Thyroid gland (tissue), 4 donors: Measurements from ENCODE around the gene CDH26. TPM values are rescaled to one million over a fixed set of nuclear protein-coding genes. Genes with fewer than 3 reads are reported as not detected.

Experiments
- DNase-seq, 2 donors: peaks; one replicate each; pipeline ENCODE4 v3.0.0-alpha.2; 2019
- H3K27ac ChIP-seq, 3 donors: fragments of 200-600 bp; sonication (generic); 1 replicate in 2 of 3; 2 replicates in 1 of 3; pipeline ENCODE4 v1.5.1; 2016 to 2019; ENCODE audit warnings: mild to moderate bottlenecking in 1 of 3, moderate library complexity in 1 of 3
- H3K27me3 ChIP-seq: fragments of 200-600 bp; sonication (generic); one replicate; pipeline ENCODE4 v1.5.1; 2019
- H3K36me3 ChIP-seq, 2 donors: fragments of 200-600 bp; sonication (generic); one replicate each; pipeline ENCODE4 v1.5.1; 2016 to 2019
- H3K4me1 ChIP-seq, 2 donors: fragments of 200-600 bp; sonication (generic); one replicate each; pipeline ENCODE4 v1.5.1; 2017 to 2019
- H3K4me3 ChIP-seq, 3 donors: fragments of 200-600 bp; sonication (generic); replicated peaks in 1 of 3; 1 replicate in 2 of 3; 2 replicates in 1 of 3; pipeline ENCODE4 v1.5.1; 2016; ENCODE audit warnings: mild to moderate bottlenecking in 1 of 3
- H3K9me3 ChIP-seq: fragments of 200-600 bp; sonication (generic); one replicate; pipeline ENCODE4 v1.5.1; 2017
- POLR2A ChIP-seq, 2 donors: fragments of 450-650 bp; IDR thresholded peaks; one replicate each; pipeline ENCODE4 v1.6.1; 2017; ENCODE audit warnings: antibody characterized with exemption in 2 of 2, mild to moderate bottlenecking in 2 of 2, moderate library complexity in 1 of 2
- WGBS, 2 donors: methylation state at CpG; one replicate each; pipeline ENCODE4 v1.1.5; 2017; 5-methylcytosine and 5-hydroxymethylcytosine counted together
- intact Hi-C: fragments of 100-400 bp; cut with DNase I; formaldehyde crosslinking; loops from one replicate; pipeline ENCODE4 v1.15.1; 2023
- total RNA-seq, 4 donors: library from RNA; depleted of rRNA; stranded (reverse); fragments of >200 nt; gene quantifications; one replicate each; pipeline ENCODE4 v1.2.3, GENCODE V29; 2016
- TF ChIP-seq, protein P1 (sequence below), 6 experiments: fragments of 200-600 bp in 3 of 6; fragments of 450-650 bp in 3 of 6; sonication (generic) in 3 of 6; IDR thresholded peaks; one replicate each; pipeline ENCODE4 v1.5.1; 2016 to 2019; ENCODE audit warnings: antibody characterized with exemption in 6 of 6, mild to moderate bottlenecking in 2 of 6, inconsistent platforms in 1 of 6, moderate library complexity in 1 of 6

The CDH26 gene
- total RNA-seq, 4 donors from 2014 or later: 0.56 to 2.5 (median 1.5) TPM

DNA sequence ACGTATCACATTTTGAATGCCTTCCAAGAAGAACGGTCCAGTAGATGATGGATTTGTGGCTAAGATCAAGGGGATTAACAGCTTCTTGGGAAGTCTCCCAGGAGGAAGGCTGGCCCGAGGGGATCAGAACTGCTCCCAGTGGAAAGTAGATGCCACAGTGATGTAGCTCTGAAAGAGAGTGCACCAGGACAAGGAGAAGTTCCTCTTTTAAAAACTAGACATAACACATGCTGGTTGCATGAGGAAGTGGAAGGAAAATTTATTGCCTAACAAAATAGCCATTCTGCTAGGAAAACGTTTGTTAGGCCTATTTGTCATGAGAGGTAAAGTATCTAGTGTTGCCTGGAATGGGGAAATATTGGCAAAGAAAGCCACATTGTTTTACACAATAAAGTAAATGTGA, 87.8 kb downstream of the CDH26 start:
- Histone ChIP-seq H3K27me3 (no peaks in the 10 kb centered on the region), H3K4me1 (no peaks in the 10 kb centered on the region), H3K36me3 (no peaks in the 10 kb centered on the region), H3K4me3 (no peak overlapping the region), H3K9me3 (no peaks in the 10 kb centered on the region), H3K27ac (no peak overlapping the region)
- 24 to 35% methylated on average over 4 of the region's 4 CpGs for WGBS, 2 donors
- no peak for TF ChIP-seq POLR2A (IDR thresholded peaks at IDR 0.05)
- TF ChIP-seq, protein P1, sequence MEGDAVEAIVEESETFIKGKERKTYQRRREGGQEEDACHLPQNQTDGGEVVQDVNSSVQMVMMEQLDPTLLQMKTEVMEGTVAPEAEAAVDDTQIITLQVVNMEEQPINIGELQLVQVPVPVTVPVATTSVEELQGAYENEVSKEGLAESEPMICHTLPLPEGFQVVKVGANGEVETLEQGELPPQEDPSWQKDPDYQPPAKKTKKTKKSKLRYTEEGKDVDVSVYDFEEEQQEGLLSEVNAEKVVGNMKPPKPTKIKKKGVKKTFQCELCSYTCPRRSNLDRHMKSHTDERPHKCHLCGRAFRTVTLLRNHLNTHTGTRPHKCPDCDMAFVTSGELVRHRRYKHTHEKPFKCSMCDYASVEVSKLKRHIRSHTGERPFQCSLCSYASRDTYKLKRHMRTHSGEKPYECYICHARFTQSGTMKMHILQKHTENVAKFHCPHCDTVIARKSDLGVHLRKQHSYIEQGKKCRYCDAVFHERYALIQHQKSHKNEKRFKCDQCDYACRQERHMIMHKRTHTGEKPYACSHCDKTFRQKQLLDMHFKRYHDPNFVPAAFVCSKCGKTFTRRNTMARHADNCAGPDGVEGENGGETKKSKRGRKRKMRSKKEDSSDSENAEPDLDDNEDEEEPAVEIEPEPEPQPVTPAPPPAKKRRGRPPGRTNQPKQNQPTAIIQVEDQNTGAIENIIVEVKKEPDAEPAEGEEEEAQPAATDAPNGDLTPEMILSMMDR (IDR thresholded peaks at IDR 0.05): no peak
- intact Hi-C loops: no loop called here
- DNase-seq: no peak

DNA sequence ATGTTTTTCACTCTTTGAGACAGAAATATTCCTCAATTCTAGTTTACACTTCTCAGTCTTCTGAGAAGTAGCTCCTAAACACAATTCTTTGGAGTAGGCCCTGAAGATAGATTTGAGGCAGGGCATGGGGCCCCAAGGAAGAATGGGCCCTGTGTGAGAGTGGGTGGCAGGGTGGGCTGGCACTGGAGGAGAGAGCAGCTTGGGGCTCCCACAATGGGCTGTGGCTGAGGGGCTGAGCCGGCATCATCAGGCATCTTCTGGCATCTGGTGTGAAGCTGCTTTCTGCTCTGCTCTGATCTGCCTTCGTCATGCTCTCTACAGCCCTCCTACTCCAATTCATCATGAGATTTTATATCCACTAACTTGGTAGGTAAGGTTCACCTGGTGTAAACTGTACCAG, 88.2 kb downstream of the CDH26 start:
- no peak overlapping the region for H3K27ac ChIP-seq
- H3K36me3 ChIP-seq: no peaks in the 10 kb centered on the region
- TF ChIP-seq, protein P1 (IDR thresholded peaks at IDR 0.05): no peak
- no peak for TF ChIP-seq POLR2A (IDR thresholded peaks at IDR 0.05)
- no peak for DNase-seq
- intact Hi-C loops: no loop called here
- H3K4me1 ChIP-seq: no peaks in the 10 kb centered on the region
- H3K4me3 ChIP-seq: no peak overlapping the region
- no peaks in the 10 kb centered on the region for H3K9me3 ChIP-seq
- 86 to 97% methylated on average over 2 of the region's 2 CpGs for WGBS, 2 donors
- no peaks in the 10 kb centered on the region for H3K27me3 ChIP-seq

DNA sequence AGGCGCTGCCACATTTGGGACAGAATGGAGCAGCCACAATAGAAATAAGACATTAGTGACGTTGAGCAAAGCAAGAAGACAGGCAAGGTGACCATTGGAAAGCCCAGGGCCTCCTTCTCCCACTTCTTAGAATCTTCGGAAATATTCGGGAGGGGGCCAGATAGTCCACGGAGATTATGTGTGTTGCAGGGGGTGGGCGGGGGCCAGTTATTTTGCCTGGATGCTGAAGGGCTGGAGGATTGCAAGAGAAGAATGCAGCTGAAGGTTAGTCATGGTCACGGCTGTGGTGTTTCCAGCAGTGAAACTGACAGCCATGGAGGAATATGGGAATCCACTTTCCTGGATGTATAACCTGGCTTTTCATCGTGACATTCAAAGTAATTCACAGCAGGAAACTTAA, 88.6 kb downstream of the CDH26 start:
- 85 to 93% methylated on average over 8 of the region's 8 CpGs for WGBS, 2 donors
- intact Hi-C loops: no loop called here
- no peaks in the 10 kb centered on the region for H3K9me3 ChIP-seq
- no peak overlapping the region for H3K27ac ChIP-seq
- no peaks in the 10 kb centered on the region for H3K36me3 ChIP-seq
- no peak overlapping the region for H3K4me3 ChIP-seq
- no peaks in the 10 kb centered on the region for H3K27me3 ChIP-seq
- no peak for DNase-seq
- H3K4me1 ChIP-seq: no peaks in the 10 kb centered on the region
- TF ChIP-seq, protein P1 (IDR thresholded peaks at IDR 0.05): no peak
- no peak for TF ChIP-seq POLR2A (IDR thresholded peaks at IDR 0.05)

DNA sequence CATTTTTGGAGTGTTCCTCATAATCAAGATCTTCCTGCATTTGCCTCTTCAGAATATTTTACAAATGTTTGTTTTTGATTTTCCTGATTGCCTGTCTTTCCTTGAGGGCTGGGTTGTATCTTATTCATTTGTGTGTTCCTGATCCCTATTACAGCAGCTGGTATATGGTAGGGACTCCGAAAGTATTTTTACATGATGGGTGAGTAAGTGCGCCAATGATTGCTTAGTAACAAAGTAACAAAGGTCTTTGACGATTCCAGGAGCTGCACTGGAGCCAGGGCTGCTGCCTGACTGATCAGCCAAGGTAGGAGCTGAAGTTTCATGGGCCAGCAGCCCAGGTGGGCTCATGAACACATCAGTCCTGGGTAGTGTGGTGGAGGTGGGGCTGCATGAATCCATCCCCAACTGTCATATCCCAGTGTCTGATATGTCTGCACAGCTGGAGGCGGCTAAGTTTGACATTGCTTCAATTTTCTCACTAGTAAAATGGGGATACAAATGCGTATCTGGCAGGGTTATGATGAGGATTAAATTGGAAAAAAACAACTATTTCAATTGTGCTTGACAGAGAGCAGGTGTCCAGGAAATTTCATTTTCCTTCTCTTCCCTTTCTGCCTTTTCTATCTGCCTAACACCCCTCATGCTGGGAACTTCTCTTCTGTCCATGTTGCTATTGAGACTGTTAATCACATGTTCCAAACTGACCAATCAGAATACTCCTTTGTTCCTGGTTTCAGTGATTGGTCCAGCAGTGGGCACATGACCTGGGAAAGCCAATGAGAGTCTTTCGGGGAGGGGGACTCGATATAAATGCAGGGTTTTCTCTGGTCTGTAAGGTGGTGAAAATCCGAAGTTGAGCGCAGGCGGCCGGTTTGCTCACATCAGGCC, 90.7 kb downstream of the CDH26 start:
- Histone ChIP-seq H3K4me3 (no peak overlapping the region), H3K36me3 (no peaks in the 10 kb centered on the region), H3K27me3 (no peaks in the 10 kb centered on the region), H3K4me1 (no peaks in the 10 kb centered on the region), H3K9me3 (no peaks in the 10 kb centered on the region), H3K27ac (no peak overlapping the region)
- no peak for TF ChIP-seq POLR2A (IDR thresholded peaks at IDR 0.05)
- intact Hi-C loops: no loop called here
- WGBS, 2 donors: 91 to 93% methylated on average over 11 of the region's 11 CpGs
- no peak for DNase-seq

DNA sequence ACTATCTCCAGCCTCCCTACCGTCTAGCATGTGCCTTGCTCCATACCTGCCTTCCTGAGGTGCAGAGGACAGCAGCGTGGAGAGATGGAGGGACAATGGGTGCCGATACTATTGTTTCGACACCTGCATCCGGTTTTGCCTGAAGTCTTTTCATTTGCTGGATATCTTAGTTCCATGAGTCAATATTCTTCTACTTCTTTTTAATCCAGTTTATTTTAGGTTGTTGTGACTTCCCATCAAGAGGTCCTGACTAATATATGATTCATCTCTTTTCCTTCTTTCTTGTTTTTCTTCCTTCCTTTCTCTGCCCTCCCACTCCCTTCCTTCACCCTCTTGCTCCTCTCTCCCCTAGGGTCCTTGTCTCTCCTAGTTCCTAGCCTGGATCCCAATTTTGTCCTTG, 91.4 kb downstream of the CDH26 start:
- H3K9me3 ChIP-seq: no peaks in the 10 kb centered on the region
- intact Hi-C loops: no loop called here
- H3K4me3 ChIP-seq: no peak overlapping the region
- 88 to 93% methylated on average over 5 of the region's 5 CpGs for WGBS, 2 donors
- no peaks in the 10 kb centered on the region for H3K4me1 ChIP-seq
- no peak for TF ChIP-seq POLR2A (IDR thresholded peaks at IDR 0.05)
- TF ChIP-seq, protein P1 (IDR thresholded peaks at IDR 0.05): no peak
- H3K27ac ChIP-seq: no peak overlapping the region
- DNase-seq: no peak
- H3K36me3 ChIP-seq: no peaks in the 10 kb centered on the region
- no peaks in the 10 kb centered on the region for H3K27me3 ChIP-seq
